NCI-H748 (cell line): ENCODE data around the gene SLC7A6.

ENCODE experiments used
- DNase-seq: peaks from one replicate; lab custom pipeline; 2025; ENCODE audit not compliant: unreplicated experiment; lab: John Stamatoyannopoulos, UW

Gene SLC7A6

DNA sequence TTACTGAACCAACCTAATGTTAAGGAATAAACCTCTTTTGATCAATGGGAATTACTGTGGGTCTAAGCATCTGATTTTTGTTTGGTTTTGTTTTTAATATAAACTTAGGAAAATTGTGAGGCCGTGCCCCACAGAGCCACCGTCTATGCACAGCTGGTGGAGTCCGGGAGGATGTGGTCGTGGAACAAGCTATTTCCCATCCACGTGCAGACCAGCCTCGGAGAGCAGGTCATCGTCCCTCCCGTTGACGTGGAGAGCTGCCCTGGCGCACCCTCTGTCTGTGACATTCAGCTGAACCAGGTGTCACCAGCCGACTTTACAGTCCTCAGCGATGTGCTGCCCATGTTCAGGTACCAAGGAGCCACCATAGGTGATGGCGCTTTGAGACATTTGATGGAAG lies 74.9 kb downstream of the SLC7A6 start:
- no peak for DNase-seq

DNA sequence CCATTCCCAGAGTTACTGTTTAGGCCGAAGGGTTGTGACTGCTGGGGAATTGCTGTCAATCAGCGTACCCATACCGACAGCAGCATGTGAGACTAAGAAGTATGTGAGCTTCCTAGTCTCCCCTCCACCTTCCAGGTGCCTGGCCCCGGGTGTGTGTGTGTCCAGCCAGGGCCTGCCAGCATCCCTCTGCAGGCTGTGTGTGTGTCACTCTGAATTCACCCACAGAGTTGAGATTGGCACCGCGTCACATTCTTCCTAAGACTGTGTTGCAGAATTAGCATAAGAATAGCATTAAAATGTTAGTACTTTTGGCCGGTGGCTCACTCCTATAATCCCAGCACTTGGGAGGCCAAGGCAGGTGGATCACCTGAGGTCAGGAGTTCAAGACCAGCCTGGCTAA lies 78.3 kb downstream of the SLC7A6 start:
- no peak for DNase-seq

DNA sequence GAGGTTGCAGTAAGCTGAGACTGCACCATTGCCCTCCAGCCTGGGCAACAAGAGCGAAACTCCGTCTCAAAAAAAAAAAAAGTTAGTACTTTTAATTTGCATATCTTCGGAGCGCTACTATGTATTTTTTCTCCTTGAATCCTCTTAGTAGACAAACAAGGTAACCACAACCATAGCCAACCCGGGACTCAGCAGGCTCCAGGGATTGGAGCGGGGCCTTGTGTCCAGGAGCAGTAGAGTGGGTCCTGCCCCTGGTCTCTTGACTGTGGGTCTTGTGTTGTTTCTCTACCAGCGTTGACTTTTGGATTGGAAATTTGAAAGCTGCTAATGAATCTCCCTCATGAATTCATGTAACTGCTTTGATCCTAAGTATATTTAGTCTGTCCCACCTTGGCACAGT lies 78.8 kb downstream of the SLC7A6 start:
- DNase-seq = no peak

DNA sequence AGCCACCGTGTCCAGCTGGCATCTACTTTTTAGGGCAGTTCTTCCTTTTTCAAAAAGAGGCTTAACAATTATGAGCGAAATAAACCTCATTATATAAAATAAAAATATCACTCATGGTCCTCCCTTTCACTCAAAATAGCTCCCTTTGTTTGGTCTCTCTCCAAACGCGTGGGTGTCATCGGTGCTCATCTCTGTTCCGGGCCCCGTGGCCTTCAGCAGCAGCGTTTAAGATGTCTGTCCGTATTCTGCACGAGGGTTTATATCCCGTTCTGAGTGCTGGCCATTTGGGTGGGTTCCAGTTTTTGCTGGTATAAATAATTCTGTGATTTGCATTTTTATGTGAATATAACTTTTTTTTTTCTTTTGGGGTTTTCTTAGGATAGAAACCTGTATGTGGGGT lies 79.9 kb downstream of the SLC7A6 start:
- no peak for DNase-seq

DNA sequence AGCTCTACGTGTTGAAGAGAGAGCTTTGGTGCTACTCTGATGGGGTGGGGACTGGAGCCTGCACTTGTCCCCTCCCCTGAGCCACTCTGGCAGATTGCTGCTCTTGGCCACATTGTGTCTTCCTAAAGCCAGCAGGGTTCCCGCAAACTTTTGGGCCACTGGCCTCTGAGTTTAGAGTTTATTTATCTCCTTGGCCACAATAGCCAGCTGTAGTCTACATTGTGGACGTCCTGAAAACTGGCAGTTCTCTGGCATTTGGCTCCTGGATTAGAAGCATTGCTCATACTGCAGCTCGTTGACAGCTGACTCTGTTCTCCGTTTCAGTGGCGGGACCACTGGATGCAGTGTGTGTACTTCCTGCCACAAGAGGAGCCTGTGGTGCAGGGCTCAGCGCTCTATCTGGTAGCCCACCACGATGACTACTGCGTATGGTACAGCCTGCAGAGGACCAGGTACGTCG lies 81.1 kb downstream of the SLC7A6 start:
- DNase-seq = no peak

DNA sequence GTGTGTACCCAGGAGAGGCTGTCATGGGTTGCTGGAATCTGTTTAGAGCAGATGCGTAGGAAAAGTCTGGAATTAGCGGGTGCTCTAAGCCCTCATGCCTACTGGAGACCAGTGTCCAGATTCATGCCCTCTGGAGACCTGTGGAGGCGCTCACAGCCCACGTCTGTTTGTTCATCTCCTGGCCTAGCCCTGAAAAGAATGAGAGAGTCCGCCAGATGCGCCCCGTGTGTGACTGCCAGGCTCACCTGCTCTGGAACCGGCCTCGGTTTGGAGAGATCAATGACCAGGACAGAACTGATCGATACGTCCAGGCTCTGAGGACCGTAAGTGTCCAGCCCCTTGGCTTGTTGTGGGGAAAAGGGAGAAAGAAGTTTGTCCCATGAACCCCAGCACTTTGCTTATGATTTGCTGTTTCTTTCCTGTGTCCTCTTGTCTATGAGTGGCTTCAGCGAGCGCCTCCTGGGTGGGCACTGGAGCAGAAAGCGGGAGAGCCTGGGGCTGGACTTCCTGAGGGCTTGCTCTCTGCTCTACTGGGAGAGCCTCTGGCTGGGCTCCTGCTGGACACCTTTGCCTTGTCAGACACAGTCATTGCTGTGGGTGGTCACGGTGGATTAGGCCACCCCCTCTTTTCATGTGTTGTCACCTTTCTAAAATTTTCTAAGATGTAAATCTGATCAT lies 81.8 kb downstream of the SLC7A6 start:
- DNase-seq = no peak

DNA sequence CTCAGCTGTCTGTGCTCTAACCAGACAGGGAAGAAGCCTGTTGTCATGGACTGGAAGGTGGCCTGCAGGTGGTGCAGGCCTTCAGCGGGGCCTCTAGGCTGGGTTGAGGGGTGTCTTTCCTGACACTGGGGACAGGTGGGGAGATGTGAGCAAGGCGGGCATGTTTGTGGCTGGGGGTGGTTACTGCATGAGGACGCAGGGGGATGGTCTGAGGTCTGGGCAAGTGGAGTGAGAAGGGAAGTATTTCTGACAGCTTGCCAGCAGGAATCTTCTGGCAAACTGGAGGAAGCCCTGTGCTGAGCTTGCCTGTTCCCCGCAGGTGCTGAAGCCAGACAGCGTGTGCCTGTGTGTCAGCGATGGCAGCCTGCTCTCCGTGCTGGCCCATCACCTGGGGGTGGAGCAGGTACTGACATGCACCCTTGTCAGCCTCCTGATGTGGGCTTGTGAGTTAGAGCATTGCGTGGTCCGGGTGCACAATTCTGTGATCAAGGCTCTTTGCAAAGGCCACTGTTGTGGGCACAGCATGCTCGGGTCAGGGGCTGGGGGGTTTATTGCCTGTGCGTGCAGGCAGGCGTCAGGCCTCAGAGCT lies 82.7 kb downstream of the SLC7A6 start:
- DNase-seq = no peak

DNA sequence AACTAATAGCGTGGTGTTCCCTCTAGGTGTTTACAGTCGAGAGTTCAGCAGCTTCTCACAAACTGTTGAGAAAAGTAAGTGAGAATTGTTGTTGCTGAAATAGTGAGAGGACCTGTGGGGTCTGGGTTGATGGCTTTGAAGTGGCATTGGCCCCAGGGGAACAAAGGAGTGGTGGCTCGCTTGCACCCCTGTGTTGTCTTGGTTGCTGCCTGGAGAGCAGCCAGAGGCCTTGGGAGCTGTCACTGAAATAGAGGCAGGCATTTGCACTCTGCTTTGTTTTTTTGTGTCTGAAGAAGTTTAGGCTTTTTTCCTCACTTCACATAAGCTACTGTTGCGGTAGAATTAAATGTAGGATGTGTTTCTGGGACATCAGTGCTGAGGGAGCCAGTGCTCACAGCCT lies 83.3 kb downstream of the SLC7A6 start:
- no peak for DNase-seq

DNA sequence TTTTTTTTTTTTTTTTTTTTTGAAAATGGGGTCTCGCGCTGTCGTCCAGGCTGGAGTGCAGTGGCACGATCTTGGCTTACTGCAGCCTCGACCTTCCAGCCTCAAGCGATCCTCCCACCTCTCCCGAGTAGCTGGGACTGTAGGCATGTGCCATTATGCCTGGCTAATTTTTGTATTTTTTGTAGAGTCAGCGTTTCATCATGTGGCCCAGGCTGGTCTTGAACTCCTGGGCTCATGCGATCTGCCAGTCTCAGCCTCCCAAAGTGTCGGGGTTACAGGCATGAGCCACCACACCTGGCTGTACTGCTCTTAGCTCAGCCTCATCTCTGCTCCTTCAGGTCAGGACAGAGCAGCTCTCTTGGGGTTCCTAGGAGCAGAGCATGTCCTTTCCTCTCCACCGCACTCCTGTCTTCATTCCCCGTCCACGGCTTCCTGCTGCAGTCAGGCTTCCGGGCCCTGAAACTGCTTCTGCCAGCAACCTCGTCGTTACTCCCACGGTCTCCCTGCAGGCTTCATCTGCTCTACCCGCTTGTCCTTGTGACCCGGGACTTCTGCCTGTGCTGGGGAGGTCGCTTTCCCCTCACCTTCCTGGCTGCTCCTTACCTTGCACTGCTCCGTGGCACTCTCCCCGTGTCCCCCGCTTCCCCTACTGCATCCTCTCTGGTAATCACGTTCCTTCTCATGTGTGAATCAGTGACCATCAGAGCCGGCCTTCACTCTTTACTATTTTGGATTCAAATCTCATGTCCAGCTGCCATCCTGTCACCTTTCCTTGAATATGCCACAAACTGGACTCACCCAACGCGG lies 84.5 kb downstream of the SLC7A6 start:
- DNase-seq = no peak

DNA sequence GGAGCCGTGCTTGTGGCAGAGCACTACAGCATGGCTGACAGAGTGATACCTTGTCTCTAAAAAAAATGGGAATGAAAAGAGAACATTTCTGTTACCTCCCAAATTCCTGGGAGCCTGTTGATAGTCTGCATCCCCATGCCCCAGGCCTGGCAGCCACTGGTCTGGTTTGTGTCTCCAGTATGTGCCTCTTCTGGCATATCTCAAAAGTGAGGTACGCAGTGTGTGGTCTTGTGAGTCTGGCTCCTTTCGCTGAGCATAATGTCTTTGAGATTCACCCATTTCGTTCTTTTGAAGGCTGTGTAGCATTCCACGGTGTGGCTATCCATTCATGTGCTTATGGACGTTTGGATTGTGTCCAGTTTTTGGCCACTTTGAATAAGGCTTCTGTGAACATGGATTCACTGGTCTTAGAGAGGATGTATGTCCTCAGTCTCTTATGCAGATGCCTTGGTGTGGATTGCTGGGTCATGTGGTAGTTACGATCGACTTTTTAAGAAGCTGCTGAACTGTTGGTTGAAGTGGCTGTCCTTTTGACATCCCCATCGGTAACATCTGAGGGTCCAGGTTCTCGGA lies 85.6 kb downstream of the SLC7A6 start:
- DNase-seq = no peak

DNA sequence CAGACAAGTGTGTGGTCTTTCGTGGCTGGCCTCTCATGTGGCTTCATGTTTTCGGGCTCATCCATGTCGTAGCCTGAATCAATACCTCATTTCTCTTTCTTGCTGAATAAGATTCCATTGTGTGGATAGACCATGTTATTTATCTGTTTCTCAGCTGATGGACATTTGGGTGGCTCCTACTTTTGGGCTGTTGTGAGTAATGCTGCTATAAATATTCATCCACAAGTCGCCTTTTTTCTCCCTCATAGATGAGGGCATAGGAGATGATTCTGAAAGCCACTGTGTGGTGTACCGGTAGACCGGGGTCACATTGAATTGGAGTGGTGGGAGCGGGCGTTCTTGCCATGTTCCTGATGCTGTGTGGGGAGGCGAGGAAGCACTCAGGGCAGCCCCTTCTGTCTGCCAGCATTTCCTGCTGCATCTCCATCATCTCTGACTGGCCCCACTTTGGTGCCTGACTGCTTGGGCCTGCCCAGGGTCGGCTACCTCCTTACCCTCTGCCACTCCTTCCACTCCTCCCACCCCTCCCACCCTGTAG lies 86.6 kb downstream of the SLC7A6 start:
- no peak for DNase-seq
